T-cell (primary cell): ENCODE measurements around the gene SENP3. TPM values are rescaled to one million over a fixed set of nuclear protein-coding genes. Genes with fewer than 3 reads are reported as not detected.

Experiments used
- ATAC-seq, 4 experiments: fragments of 200-7000 bp in 3 of 4; fragments of 150-1000 bp in 1 of 4; cut with Tn5 transposase; replicated peaks in 1 of 4; 1 replicate in 3 of 4; 2 replicates in 1 of 4; pipeline ENCODE4 v1.10.0; 2021; ENCODE audit warnings: moderate library complexity in 3 of 4, mild to moderate bottlenecking in 2 of 4, moderate number of reproducible peaks in 1 of 4
- CTCF ChIA-PET, 2 donors: fragments of 300-600 bp; sonication (Branson Sonifier 250); formaldehyde crosslinking; loops; one replicate each; lab custom pipeline; 2022; ENCODE audit warnings: antibody characterized with exemption in 2 of 2; lab: Charles Lee
- POLR2A ChIA-PET, 2 donors: fragments of 300-600 bp; sonication (Branson Sonifier 250); formaldehyde crosslinking; loops; one replicate each; lab custom pipeline; 2022; ENCODE audit warnings: antibody characterized with exemption in 2 of 2; lab: Charles Lee
- DNase-seq, 35 experiments: peaks; one replicate each; pipeline versions ENCODE4 v3.0.0 to v3.0.0-alpha.2; 2013 to 2023
- H3K27ac ChIP-seq: one replicate; pipeline ENCODE4 v1.5.1; 2013; ENCODE audit warnings: low read length
- H3K27me3 ChIP-seq, 2 experiments: replicated peaks in 1 of 2; 1 replicate in 1 of 2; 2 replicates in 1 of 2; pipeline versions ENCODE4 v1.6.1 to v1.7.0; 2013; ENCODE audit warnings: low read length in 1 of 2, mixed read lengths in 1 of 2; ENCODE audit not compliant: control insufficient read depth in 2 of 2, insufficient read depth in 2 of 2; ENCODE audit errors: extremely low read depth in 1 of 2
- H3K36me3 ChIP-seq, 2 donors: 1 replicate in 1 of 2; 2 replicates in 1 of 2; pipeline versions ENCODE4 v1.6.1 to v1.7.0; 2013; ENCODE audit warnings: low read length in 1 of 2; ENCODE audit not compliant: control insufficient read depth in 2 of 2, insufficient read depth in 1 of 2; ENCODE audit errors: extremely low read depth in 1 of 2
- H3K4me1 ChIP-seq, 2 experiments: 1 replicate in 1 of 2; 2 replicates in 1 of 2; pipeline versions ENCODE4 v1.6.1 to v1.7.0; 2013; ENCODE audit warnings: low read length in 2 of 2, mixed read lengths in 1 of 2; ENCODE audit not compliant: insufficient read depth in 2 of 2, control insufficient read depth in 1 of 2; ENCODE audit errors: extremely low read depth in 1 of 2
- H3K4me3 ChIP-seq, 2 donors: 1 replicate in 1 of 2; 2 replicates in 1 of 2; pipeline versions ENCODE4 v1.5.1 to v1.7.0; 2013; ENCODE audit warnings: mild to moderate bottlenecking in 2 of 2, low read length in 1 of 2, moderate library complexity in 1 of 2; ENCODE audit not compliant: control insufficient read depth in 1 of 2; ENCODE audit errors: extremely low read depth in 1 of 2
- H3K9me3 ChIP-seq: 2 replicates; pipeline ENCODE4 v1.7.0; 2013
- H3K27ac Mint-ChIP-seq, 2 donors: one replicate each; pipeline ENCODE4 v1.8.0; 2020 to 2021; ENCODE audit warnings: mild to moderate bottlenecking in 2 of 2, mixed read lengths in 2 of 2
- H3K27me3 Mint-ChIP-seq, 2 donors: one replicate each; pipeline ENCODE4 v1.8.0; 2021 to 2022; ENCODE audit warnings: mixed read lengths in 2 of 2
- H3K36me3 Mint-ChIP-seq: one replicate; pipeline ENCODE4 v1.8.0; 2021; ENCODE audit warnings: mixed read lengths
- H3K4me1 Mint-ChIP-seq, 3 donors: one replicate each; pipeline ENCODE4 v1.8.0; 2020 to 2022; ENCODE audit warnings: mixed read lengths in 3 of 3, mild to moderate bottlenecking in 1 of 3
- H3K4me3 Mint-ChIP-seq, 3 donors: one replicate each; pipeline ENCODE4 v1.8.0; 2020 to 2022; ENCODE audit warnings: mild to moderate bottlenecking in 3 of 3, mixed read lengths in 3 of 3, moderate library complexity in 3 of 3
- H3K9me3 Mint-ChIP-seq, 3 donors: one replicate each; pipeline ENCODE4 v1.8.0; 2020 to 2022; ENCODE audit warnings: mixed read lengths in 3 of 3
- WGBS: methylation state at CpG from one replicate; pipeline ENCODE4 v1.1.5; 2013; ENCODE audit warnings: missing lambda C conversion rate; ENCODE audit not compliant: insufficient coverage; 5-methylcytosine and 5-hydroxymethylcytosine counted together
- total RNA-seq, 35 experiments: library from RNA in 6 of 35; stranded (reverse) in 6 of 35; fragments of 120-200 nt in 1 of 35; gene quantifications; one replicate each; pipeline versions ENCODE4 v1.2.1 to v1.2.4 and lab custom pipeline; 2013 to 2026

SENP3 gene
- total RNA-seq, 5 donors from 2014 or later (not counting 1 experiment from before 2014, with no cell fraction given), result 38.7 to 43.3 (median 42.6) TPM

DNA sequence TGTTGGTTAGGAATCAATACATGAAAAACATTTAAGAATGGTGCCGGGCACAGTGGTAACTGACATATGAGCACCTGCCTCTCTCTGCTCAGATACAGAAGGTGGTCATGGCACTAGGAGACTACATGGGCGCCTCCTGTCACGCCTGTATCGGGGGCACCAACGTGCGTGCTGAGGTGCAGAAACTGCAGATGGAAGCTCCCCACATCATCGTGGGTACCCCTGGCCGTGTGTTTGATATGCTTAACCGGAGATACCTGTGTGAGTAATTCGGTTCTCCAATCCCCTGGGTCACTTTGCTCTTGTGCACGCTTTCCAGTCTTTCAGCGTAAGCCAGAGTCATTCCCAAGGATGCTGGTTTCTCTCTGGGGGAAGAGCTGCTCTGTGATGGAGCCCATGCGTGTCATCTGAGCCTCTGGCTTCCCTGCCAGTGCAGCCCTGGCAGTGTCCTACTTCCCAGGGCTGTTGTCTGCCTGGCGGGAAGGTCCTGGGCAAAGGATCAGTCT, 14.8 kb downstream of the SENP3 start:
- no peak overlapping the region for H3K4me3 ChIP-seq
- peaks cover 13 to 52% of the 10 kb centered on the region in 2 donors for H3K36me3 ChIP-seq
- no peak overlapping the region for H3K27ac Mint-ChIP-seq
- no peak for ATAC-seq
- no peaks in the 10 kb centered on the region for H3K27me3 ChIP-seq
- H3K36me3 Mint-ChIP-seq, result peaks cover 52% of the 10 kb centered on the region
- no peaks in the 10 kb centered on the region for H3K9me3 Mint-ChIP-seq
- H3K4me3 Mint-ChIP-seq, result peak overlapping the region in 1 of 3 donors; percentile 32
- 87% methylated on average over 13 of the region's 14 CpGs for WGBS
- DNase-seq, result no peak
- no peaks in the 10 kb centered on the region for H3K27me3 Mint-ChIP-seq
- peaks cover 24 to 66% of the 10 kb centered on the region in 2 experiments for H3K4me1 ChIP-seq
- ChIA-PET POLR2A (no interaction called here), CTCF (interaction anchor here in 1 of 2 donors (0.6 kb wide), 1 partner anchor 11 kb away, joined by 3 read pairs; no protein-coding TSS in a partner anchor)
- peaks cover 72 to 81% (median 80%) of the 10 kb centered on the region in 3 donors for H3K4me1 Mint-ChIP-seq
- no peaks in the 10 kb centered on the region for H3K9me3 ChIP-seq
- no peak overlapping the region for H3K27ac ChIP-seq

- Mint-ChIP-seq H3K9me3 (no peaks in the 10 kb centered on the region), H3K36me3 (peaks cover 52% of the 10 kb centered on the region), H3K27ac (peak overlapping the region in 1 of 2 donors; percentile 49), H3K4me3 (peak overlapping the region; percentile 31 to 37 (median 32)), H3K27me3 (no peaks in the 10 kb centered on the region), H3K4me1 (peaks cover 71 to 81% (median 81%) of the 10 kb centered on the region in 3 donors)
- H3K27ac ChIP-seq, result no peak overlapping the region
- ATAC-seq, result no peak
- CTCF ChIA-PET, result no interaction called here
- H3K4me3 ChIP-seq, result no peak overlapping the region
- H3K4me1 ChIP-seq, result peaks cover 28 to 65% of the 10 kb centered on the region in 2 experiments
- WGBS, result 89% methylated on average over 7 of the region's 17 CpGs
- peaks cover 13 to 51% of the 10 kb centered on the region in 2 donors for H3K36me3 ChIP-seq
- no peaks in the 10 kb centered on the region for H3K9me3 ChIP-seq
- H3K27me3 ChIP-seq, result no peaks in the 10 kb centered on the region
- POLR2A ChIA-PET, result interaction anchor here in 1 of 2 donors (0.6 kb wide), 1 partner anchor 143 kb away, joined by 9 read pairs; no protein-coding TSS in a partner anchor
- no peak for DNase-seq
These were observed 15.8 kb downstream of the SENP3 start for GRCh38 chr17:7577327-7578199.

DNA sequence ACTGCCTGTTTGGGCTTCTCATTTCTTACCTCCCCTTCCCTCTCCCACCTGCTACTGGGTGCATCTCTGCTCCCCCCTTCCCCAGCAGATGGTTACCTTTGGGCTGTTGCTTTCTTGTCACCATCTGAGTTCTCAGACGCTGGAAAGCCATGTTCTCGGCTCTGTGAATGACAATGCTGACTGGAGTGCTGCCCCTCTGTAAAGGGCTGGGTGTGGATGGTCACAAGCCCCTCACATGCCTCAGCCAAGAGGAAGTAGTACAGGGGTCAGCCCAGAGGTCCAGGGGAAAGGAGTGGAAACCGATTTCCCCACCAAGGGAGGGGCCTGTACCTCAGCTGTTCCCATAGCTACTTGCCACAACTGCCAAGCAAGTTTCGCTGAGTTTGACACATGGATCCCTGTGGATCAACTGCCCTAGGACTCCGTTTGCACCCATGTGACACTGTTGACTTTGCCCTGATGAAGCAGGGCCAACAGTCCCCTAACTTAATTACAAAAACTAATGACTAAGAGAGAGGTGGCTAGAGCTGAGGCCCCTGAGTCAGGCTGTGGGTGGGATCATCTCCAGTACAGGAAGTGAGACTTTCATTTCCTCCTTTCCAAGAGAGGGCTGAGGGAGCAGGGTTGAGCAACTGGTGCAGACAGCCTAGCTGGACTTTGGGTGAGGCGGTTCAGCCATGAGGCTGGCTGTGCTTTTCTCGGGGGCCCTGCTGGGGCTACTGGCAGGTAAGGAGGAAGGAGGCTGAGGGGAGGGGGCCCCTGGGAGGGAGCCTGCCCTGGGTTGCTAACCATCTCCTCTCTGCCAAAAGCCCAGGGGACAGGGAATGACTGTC, 17.5 kb downstream of the SENP3 start, which contains the start of gene CD68:
Gene CD68, plus strand, starts transcription at position 638 of the 833 bp plus-strand sequence. Its CDS starts 40 bp downstream, at position 678.
- H3K9me3 Mint-ChIP-seq, result no peaks in the 10 kb centered on the region
- peaks cover 15 to 47% of the 10 kb centered on the region in 2 donors for H3K36me3 ChIP-seq

GRCh38 chr17:7579834-7580603, 18.3 kb downstream of the SENP3 start:
- ATAC-seq (no peak), DNase-seq (no peak)
- no peak overlapping the region for H3K4me3 ChIP-seq
- 39% methylated on average over 8 of the region's 12 CpGs for WGBS
- H3K4me3 Mint-ChIP-seq, result peak overlapping the region in 1 of 3 donors; percentile 53
- H3K27ac ChIP-seq, result peak overlapping the region; percentile 66
- POLR2A ChIA-PET, result interaction anchor here in 1 of 2 donors (0.5 to 0.7 kb wide), 2 partner anchors 136 to 552 kb away, joined by 3 read pairs; no protein-coding TSS in a partner anchor
- peak overlapping the region; percentile 72 to 91 for H3K27ac Mint-ChIP-seq
- peaks cover 31 to 72% of the 10 kb centered on the region in 2 experiments for H3K4me1 ChIP-seq
- CTCF ChIA-PET, result interaction anchor here (0.5 to 0.9 kb wide), 2 partner anchors 34 to 274 kb away, joined by 3 to 5 read pairs; partner anchors contain the start of gene FXR2 (in 1 of the 2)
- no peaks in the 10 kb centered on the region for H3K27me3 Mint-ChIP-seq
- H3K27me3 ChIP-seq, result no peaks in the 10 kb centered on the region
- H3K9me3 Mint-ChIP-seq, result no peaks in the 10 kb centered on the region
- no peaks in the 10 kb centered on the region for H3K9me3 ChIP-seq
- peaks cover 8 to 39% of the 10 kb centered on the region in 2 donors for H3K36me3 ChIP-seq
- H3K36me3 Mint-ChIP-seq, result peaks cover 41% of the 10 kb centered on the region
- peaks cover 68 to 88% (median 86%) of the 10 kb centered on the region in 3 donors for H3K4me1 Mint-ChIP-seq

More for the DNA sequence above, 17.5 kb downstream of the SENP3 start, which contains the start of gene CD68:
- H3K27me3 Mint-ChIP-seq, result no peaks in the 10 kb centered on the region
- Histone ChIP-seq H3K4me3 (peak within 1 kb of the TSS in 1 of 2 donors; percentile 19), H3K27ac (peak within 1 kb of the TSS; percentile 66), H3K27me3 (no peaks in the 10 kb centered on the region), H3K9me3 (no peaks in the 10 kb centered on the region), H3K4me1 (peaks cover 33 to 72% of the 10 kb centered on the region in 2 experiments)
- CTCF ChIA-PET, result interaction anchor here in 1 of 2 donors (0.5 kb wide), 1 partner anchor 274 kb away, joined by 5 read pairs; no protein-coding TSS in a partner anchor
- H3K36me3 Mint-ChIP-seq, result peaks cover 49% of the 10 kb centered on the region
- peaks cover 68 to 89% (median 88%) of the 10 kb centered on the region in 3 donors for H3K4me1 Mint-ChIP-seq
- H3K27ac Mint-ChIP-seq, result peak within 1 kb of the TSS; percentile 72 to 91
- POLR2A ChIA-PET, result no interaction called here
- H3K4me3 Mint-ChIP-seq, result peak within 1 kb of the TSS in 2 of 3 donors; percentile 53 to 55
- DNase-seq (peak in 9 of 35 experiments; percentile 17 to 59 (median 32)), ATAC-seq (peak; percentile 3 to 33 (median 26))
- WGBS, result 20% methylated on average over 1 of the region's 7 CpGs
